B cell (primary cell): ENCODE measurements around the gene CACNA1H.

Experiments used
- EZH2 ChIP-seq: IDR thresholded peaks from 2 replicates; pipeline ENCODE4 v1.6.1; 2012; ENCODE audit warnings: borderline replicate concordance, low read depth, mild to moderate bottlenecking, moderate library complexity, low read length; ENCODE audit not compliant: insufficient read depth, poor library complexity, severe bottlenecking
- TF ChIP-seq, protein P1 (sequence below): fragments of 200-600 bp; IDR thresholded peaks from one replicate; pipeline ENCODE4 v1.8.0; 2022; ENCODE audit warnings: antibody characterized with exemption, mild to moderate bottlenecking

DNA sequence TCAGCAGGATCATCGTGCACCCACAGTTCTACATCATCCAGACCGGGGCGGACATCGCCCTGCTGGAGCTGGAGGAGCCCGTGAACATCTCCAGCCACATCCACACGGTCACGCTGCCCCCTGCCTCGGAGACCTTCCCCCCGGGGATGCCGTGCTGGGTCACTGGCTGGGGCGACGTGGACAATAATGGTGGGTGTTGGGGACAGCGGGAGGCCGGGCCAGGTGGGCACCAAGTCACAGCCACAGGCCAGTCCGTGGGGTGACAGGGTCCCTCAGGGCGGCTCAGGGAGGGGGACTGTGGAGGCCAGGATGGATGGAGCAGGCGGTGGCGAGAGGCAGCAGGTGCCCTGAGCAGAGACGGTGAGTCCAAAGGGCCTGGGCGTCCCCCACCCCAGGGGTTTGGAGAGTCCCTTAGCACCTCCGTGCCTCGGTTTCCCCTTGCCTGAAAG is 104.0 kb downstream of the CACNA1H start:
- no peak for TF ChIP-seq EZH2
- TF ChIP-seq, protein P1, sequence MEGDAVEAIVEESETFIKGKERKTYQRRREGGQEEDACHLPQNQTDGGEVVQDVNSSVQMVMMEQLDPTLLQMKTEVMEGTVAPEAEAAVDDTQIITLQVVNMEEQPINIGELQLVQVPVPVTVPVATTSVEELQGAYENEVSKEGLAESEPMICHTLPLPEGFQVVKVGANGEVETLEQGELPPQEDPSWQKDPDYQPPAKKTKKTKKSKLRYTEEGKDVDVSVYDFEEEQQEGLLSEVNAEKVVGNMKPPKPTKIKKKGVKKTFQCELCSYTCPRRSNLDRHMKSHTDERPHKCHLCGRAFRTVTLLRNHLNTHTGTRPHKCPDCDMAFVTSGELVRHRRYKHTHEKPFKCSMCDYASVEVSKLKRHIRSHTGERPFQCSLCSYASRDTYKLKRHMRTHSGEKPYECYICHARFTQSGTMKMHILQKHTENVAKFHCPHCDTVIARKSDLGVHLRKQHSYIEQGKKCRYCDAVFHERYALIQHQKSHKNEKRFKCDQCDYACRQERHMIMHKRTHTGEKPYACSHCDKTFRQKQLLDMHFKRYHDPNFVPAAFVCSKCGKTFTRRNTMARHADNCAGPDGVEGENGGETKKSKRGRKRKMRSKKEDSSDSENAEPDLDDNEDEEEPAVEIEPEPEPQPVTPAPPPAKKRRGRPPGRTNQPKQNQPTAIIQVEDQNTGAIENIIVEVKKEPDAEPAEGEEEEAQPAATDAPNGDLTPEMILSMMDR: no peak
